DOHH2 (cell line): ENCODE measurements around the gene CYP1B1.

Experiments
- H3F3A ChIP-seq: fragments of 200-600 bp; sonication (generic), shearing (Covaris generic); 2 replicates; pipeline ENCODE4 v1.6.0; 2016; ENCODE audit warnings: antibody characterized with exemption, mild to moderate bottlenecking; ENCODE audit not compliant: control insufficient read depth, insufficient read depth
- H3K27ac ChIP-seq: fragments of 200-600 bp; sonication (generic); 2 replicates; pipeline ENCODE4 v1.5.1; 2014; ENCODE audit warnings: low read depth, mild to moderate bottlenecking, low read length, moderate library complexity
- H3K27me3 ChIP-seq: fragments of 200-600 bp; sonication (generic); 2 replicates; pipeline ENCODE4 v1.6.1; 2014; ENCODE audit warnings: mild to moderate bottlenecking, low read length, mixed read lengths; ENCODE audit not compliant: control insufficient read depth
- H3K36me3 ChIP-seq: fragments of 200-600 bp; sonication (generic); 2 replicates; pipeline ENCODE4 v1.6.1; 2014; ENCODE audit warnings: mild to moderate bottlenecking, low read length, moderate library complexity, mixed read lengths; ENCODE audit not compliant: control insufficient read depth
- H3K4me1 ChIP-seq: fragments of 200-600 bp; sonication (generic); 2 replicates; pipeline ENCODE4 v1.6.1; 2014; ENCODE audit warnings: mild to moderate bottlenecking, low read length, mixed read lengths; ENCODE audit not compliant: control insufficient read depth
- H3K4me2 ChIP-seq: fragments of 200-600 bp; sonication (generic); 2 replicates; pipeline ENCODE4 v1.6.0; 2014; ENCODE audit warnings: mild to moderate bottlenecking, low read length, moderate library complexity
- H3K4me3 ChIP-seq: fragments of 200-600 bp; sonication (generic); 2 replicates; pipeline ENCODE4 v1.5.1; 2014; ENCODE audit warnings: mild to moderate bottlenecking, low read length, mixed read lengths
- H3K79me2 ChIP-seq: fragments of 200-600 bp; sonication (generic); 2 replicates; pipeline ENCODE4 v1.6.1; 2014; ENCODE audit warnings: mild to moderate bottlenecking, low read length, mixed read lengths; ENCODE audit not compliant: control insufficient read depth
- H3K9me2 ChIP-seq: fragments of 200-600 bp; sonication (generic); replicated peaks from 2 replicates; pipeline ENCODE4 v1.6.1; 2014; ENCODE audit warnings: mild to moderate bottlenecking, low read length, mixed read lengths; ENCODE audit not compliant: control insufficient read depth
- H3K9me3 ChIP-seq: fragments of 200-600 bp; sonication (generic); 2 replicates; pipeline ENCODE4 v1.6.1; 2014; ENCODE audit warnings: antibody characterized with exemption, low read length, mixed read lengths; ENCODE audit not compliant: control insufficient read depth, insufficient read depth
- H4K20me1 ChIP-seq: fragments of 200-600 bp; sonication (generic); 2 replicates; pipeline ENCODE4 v1.6.0; 2014; ENCODE audit warnings: low read depth, mild to moderate bottlenecking, antibody characterized with exemption, low read length, moderate library complexity; ENCODE audit not compliant: control insufficient read depth, insufficient read depth
- EZH2phosphoT487 ChIP-seq: fragments of 200-600 bp; sonication (generic); IDR thresholded peaks from 2 replicates; pipeline ENCODE4 v1.6.1; 2017; ENCODE audit warnings: borderline replicate concordance, mild to moderate bottlenecking, antibody characterized with exemption, low read length, moderate library complexity, mixed read lengths
- TF ChIP-seq, protein P1 (sequence below): fragments of 200-600 bp; sonication (generic); IDR thresholded peaks from one replicate; pipeline ENCODE4 v1.5.1; 2014; ENCODE audit warnings: antibody characterized with exemption, mild to moderate bottlenecking, low read depth, low read length; ENCODE audit not compliant: poor library complexity, severe bottlenecking

CYP1B1 gene

DNA sequence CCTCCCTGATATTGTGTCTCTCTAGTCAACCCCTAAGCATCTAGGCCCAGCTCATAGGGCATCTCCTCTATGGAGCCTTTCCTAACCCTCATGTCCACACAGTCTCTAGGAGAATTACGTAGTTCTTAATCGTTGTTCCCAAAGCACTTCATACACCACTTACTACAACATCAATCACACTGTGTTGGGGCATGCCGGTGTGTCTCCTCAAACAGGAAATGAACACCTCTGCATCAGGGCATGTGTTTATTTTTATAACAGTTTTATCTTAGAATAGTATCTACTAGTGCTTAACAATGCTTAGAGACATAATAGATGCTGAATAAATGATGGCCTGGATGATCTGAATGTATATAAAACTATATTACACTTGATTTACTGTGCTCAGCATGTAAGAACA is 19.7 kb downstream of the CYP1B1 start:
- no peaks in the 10 kb centered on the region for H3K9me2 ChIP-seq
- TF ChIP-seq, protein P1, sequence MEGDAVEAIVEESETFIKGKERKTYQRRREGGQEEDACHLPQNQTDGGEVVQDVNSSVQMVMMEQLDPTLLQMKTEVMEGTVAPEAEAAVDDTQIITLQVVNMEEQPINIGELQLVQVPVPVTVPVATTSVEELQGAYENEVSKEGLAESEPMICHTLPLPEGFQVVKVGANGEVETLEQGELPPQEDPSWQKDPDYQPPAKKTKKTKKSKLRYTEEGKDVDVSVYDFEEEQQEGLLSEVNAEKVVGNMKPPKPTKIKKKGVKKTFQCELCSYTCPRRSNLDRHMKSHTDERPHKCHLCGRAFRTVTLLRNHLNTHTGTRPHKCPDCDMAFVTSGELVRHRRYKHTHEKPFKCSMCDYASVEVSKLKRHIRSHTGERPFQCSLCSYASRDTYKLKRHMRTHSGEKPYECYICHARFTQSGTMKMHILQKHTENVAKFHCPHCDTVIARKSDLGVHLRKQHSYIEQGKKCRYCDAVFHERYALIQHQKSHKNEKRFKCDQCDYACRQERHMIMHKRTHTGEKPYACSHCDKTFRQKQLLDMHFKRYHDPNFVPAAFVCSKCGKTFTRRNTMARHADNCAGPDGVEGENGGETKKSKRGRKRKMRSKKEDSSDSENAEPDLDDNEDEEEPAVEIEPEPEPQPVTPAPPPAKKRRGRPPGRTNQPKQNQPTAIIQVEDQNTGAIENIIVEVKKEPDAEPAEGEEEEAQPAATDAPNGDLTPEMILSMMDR = no peak
- no peak for TF ChIP-seq EZH2phosphoT487
- no peaks in the 10 kb centered on the region for H4K20me1 ChIP-seq
- H3K79me2 ChIP-seq = no peaks in the 10 kb centered on the region
- H3K4me1 ChIP-seq = no peaks in the 10 kb centered on the region
- H3K9me3 ChIP-seq = no peaks in the 10 kb centered on the region
- H3K27me3 ChIP-seq = peaks cover 12% of the 10 kb centered on the region
- no peak overlapping the region for H3K27ac ChIP-seq
- H3K4me3 ChIP-seq = no peak overlapping the region
- no peaks in the 10 kb centered on the region for H3K36me3 ChIP-seq
- H3K4me2 ChIP-seq = no peak overlapping the region
- H3F3A ChIP-seq = no peaks in the 10 kb centered on the region

DNA sequence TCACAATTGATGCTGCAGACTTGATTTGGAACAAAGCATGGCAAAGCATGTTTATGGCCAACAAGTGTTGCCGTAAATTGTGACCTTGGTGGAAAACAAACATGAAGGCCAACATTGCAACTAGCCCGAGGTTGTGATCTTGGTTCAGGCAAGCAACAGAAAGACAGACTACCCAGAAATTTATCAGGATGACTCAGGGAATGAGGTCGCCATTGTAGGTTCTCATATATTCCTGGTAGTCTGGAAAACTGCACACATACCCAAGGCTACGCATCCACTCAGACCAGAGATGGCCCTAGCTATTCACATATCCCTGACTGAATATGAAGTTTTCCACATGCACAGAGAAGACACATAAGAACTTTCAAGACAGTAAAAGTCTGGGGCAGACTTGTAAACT is 30.1 kb downstream of the CYP1B1 start:
- Histone ChIP-seq H3K9me3 (0 out of 2 replicates have a peak, but pooled peaks cover 3% of the 10 kb centered on the region), H3F3A (no peaks in the 10 kb centered on the region), H3K79me2 (no peaks in the 10 kb centered on the region), H3K27ac (no peak overlapping the region), H3K27me3 (peaks cover 3% of the 10 kb centered on the region; the same call in 1 of the 2 replicates), H3K4me2 (no peak overlapping the region), H3K9me2 (no peaks in the 10 kb centered on the region), H3K4me1 (no peaks in the 10 kb centered on the region), H3K36me3 (no peaks in the 10 kb centered on the region), H3K4me3 (no peak overlapping the region), H4K20me1 (no peaks in the 10 kb centered on the region)
- no peak for TF ChIP-seq EZH2phosphoT487
- TF ChIP-seq, protein P1 = no peak

DNA sequence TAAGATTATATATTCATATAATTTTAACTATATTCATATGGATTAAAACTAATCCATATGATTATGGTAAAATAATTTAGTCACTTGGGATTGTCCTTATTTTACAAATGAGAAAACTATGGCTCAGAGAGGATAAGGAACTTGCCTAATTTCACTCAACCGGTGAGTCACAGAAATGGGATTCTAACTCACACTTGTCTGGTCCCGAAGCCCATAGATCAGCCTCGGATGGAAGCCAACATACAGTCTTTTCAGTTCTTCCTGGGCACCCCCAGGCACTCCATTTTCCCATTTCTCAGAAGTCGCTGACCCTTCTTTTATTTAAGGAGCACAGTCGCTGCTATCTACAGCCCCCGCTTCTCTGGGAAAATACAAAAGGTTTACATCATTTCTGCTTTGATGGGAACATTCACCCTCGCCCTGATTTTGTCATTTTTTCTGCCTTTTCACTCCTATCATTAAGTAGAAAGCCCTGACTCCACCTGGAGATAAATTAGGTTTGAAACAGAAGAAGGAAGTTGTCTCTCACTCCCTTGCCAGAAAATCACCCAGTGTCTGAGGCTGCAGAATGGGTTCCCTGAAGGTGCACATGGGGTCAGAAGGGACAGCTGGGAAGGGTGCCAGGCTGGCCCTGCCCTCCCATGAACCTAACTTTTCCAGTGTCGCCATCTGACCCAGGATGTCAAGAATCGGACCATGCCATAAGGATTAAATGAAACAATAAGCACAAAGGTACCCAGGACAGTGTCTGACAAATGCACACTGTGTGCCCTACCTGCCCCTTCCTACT is 36.6 kb downstream of the CYP1B1 start:
- no peak overlapping the region for H3K4me3 ChIP-seq
- H3K27ac ChIP-seq = no peak overlapping the region
- no peaks in the 10 kb centered on the region for H4K20me1 ChIP-seq
- TF ChIP-seq EZH2phosphoT487 = no peak
- TF ChIP-seq, protein P1 = no peak
- no peaks in the 10 kb centered on the region for H3K36me3 ChIP-seq
- H3K79me2 ChIP-seq = no peaks in the 10 kb centered on the region
- peaks cover 42% of the 10 kb centered on the region for H3K27me3 ChIP-seq
- no peaks in the 10 kb centered on the region for H3K4me1 ChIP-seq
- H3F3A ChIP-seq = no peaks in the 10 kb centered on the region
- H3K4me2 ChIP-seq = no peak overlapping the region
- no peaks in the 10 kb centered on the region for H3K9me2 ChIP-seq
- H3K9me3 ChIP-seq = 0 out of 2 replicates have a peak, but pooled peaks cover 3% of the 10 kb centered on the region
